IPS-20b (cell line): ENCODE measurements around the gene CNST.
"Not testable (repeated sequence)": the region's sequence is repeated elsewhere in the genome, so short reads cannot be mapped to it uniquely, and the experiment has no call there.

Experiments
- H3K27ac ChIP-seq: one replicate; pipeline ENCODE4 v1.5.1; 2013; ENCODE audit warnings: low read length
- H3K27me3 ChIP-seq: 2 replicates; pipeline ENCODE4 v1.6.1; 2013; ENCODE audit warnings: mild to moderate bottlenecking, low read length, inconsistent platforms; ENCODE audit not compliant: insufficient read depth
- H3K36me3 ChIP-seq: 2 replicates; pipeline ENCODE4 v1.6.1; 2013; ENCODE audit warnings: low read depth, mild to moderate bottlenecking, inconsistent platforms, low read length, moderate library complexity; ENCODE audit not compliant: insufficient read depth
- H3K4me1 ChIP-seq: 2 replicates; pipeline ENCODE4 v1.6.1; 2013; ENCODE audit warnings: mild to moderate bottlenecking, control low read depth, inconsistent platforms, low read length, moderate library complexity; ENCODE audit not compliant: insufficient read depth
- H3K4me3 ChIP-seq: 2 replicates; pipeline ENCODE4 v1.5.1; 2013; ENCODE audit warnings: mild to moderate bottlenecking, low read length, inconsistent platforms
- H3K9ac ChIP-seq: 2 replicates; pipeline ENCODE4 v1.6.1; 2013; ENCODE audit warnings: low read depth, mild to moderate bottlenecking, inconsistent platforms, low read length, moderate library complexity
- H3K9me3 ChIP-seq: 2 replicates; pipeline ENCODE4 v1.6.1; 2013; ENCODE audit warnings: mild to moderate bottlenecking, low read depth, low read length, inconsistent platforms; ENCODE audit not compliant: insufficient read depth

CNST gene

GRCh38 chr1:246705368-246705767 lies 139.1 kb downstream of the CNST start:
- Histone ChIP-seq H3K9ac (no peak overlapping the region), H3K4me3 (no peak overlapping the region), H3K27ac (no peak overlapping the region), H3K27me3 (no peaks in the 10 kb centered on the region), H3K4me1 (no peaks in the 10 kb centered on the region), H3K9me3 (no peaks in the 10 kb centered on the region), H3K36me3 (no peaks in the 10 kb centered on the region)

- H3K27me3 ChIP-seq, result no peaks in the 10 kb centered on the region
Observed at GRCh38 chr1:246708166-246708565, 141.9 kb downstream of the CNST start.

GRCh38 chr1:246709196-246709595 lies 142.9 kb downstream of the CNST start:
- H3K9me3 ChIP-seq, result peaks cover 10% of the 10 kb centered on the region
- no peaks in the 10 kb centered on the region for H3K27me3 ChIP-seq
- H3K4me3 ChIP-seq, result no peak overlapping the region
- H3K27ac ChIP-seq, result no peak overlapping the region
- no peaks in the 10 kb centered on the region for H3K36me3 ChIP-seq
- H3K4me1 ChIP-seq, result no peaks in the 10 kb centered on the region
- H3K9ac ChIP-seq, result no peak overlapping the region

More at GRCh38 chr1:246708166-246708565, 141.9 kb downstream of the CNST start:
- no peak overlapping the region for H3K27ac ChIP-seq
- H3K9ac ChIP-seq, result no peak overlapping the region
- H3K4me3 ChIP-seq, result no peak overlapping the region
- no peaks in the 10 kb centered on the region for H3K4me1 ChIP-seq
- no peaks in the 10 kb centered on the region for H3K36me3 ChIP-seq
- H3K9me3 ChIP-seq, result peaks cover 4% of the 10 kb centered on the region; the same call in 1 of the 2 replicates

GRCh38 chr1:246709835-246710234 lies 143.6 kb downstream of the CNST start:
- no peak overlapping the region for H3K4me3 ChIP-seq
- no peak overlapping the region for H3K9ac ChIP-seq
- no peak overlapping the region for H3K27ac ChIP-seq
- no peaks in the 10 kb centered on the region for H3K4me1 ChIP-seq
- no peaks in the 10 kb centered on the region for H3K27me3 ChIP-seq
- H3K9me3 ChIP-seq, result peaks cover 10% of the 10 kb centered on the region
- H3K36me3 ChIP-seq, result no peaks in the 10 kb centered on the region

GRCh38 chr1:246711548-246712003 lies 145.3 kb downstream of the CNST start:
- H3K9ac ChIP-seq, result no peak overlapping the region
- no peaks in the 10 kb centered on the region for H3K4me1 ChIP-seq
- no peaks in the 10 kb centered on the region for H3K36me3 ChIP-seq
- H3K4me3 ChIP-seq, result no peak overlapping the region
- H3K27ac ChIP-seq, result no peak overlapping the region
- H3K27me3 ChIP-seq, result no peaks in the 10 kb centered on the region
- H3K9me3 ChIP-seq, result peaks cover 10% of the 10 kb centered on the region

GRCh38 chr1:246712428-246712827 lies 146.2 kb downstream of the CNST start:
- not testable (repeated sequence) for H3K9me3 ChIP-seq, H3K27ac ChIP-seq, H3K4me1 ChIP-seq, H3K36me3 ChIP-seq, H3K27me3 ChIP-seq, H3K9ac ChIP-seq, H3K4me3 ChIP-seq
